Measurements from ENCODE around the gene SERF1B.
"Not testable (repeated sequence)": the region's sequence is repeated elsewhere in the genome, so short reads cannot be mapped to it uniquely, and the experiment has no call there.

SERF1B gene

DNA sequence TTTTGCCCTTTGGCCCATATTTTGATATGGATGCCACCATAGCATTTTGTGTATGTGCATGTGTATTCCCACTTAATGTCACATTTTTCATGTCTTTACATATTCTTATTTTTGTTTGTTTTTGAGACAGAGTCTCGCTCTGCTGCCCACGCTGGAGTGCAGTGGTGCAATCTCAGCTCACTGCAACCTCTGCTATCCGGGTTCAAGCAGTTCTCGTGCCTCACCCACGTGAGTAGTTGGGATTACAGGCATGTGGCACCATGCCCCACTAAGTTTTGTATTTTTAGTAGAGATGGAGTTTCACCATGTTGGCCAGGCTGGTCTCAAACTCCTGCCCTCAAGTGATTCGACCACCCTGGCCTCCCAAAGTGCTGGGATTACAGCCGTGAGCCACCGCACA, 52.6 kb downstream of the SERF1B start:
- not testable (repeated sequence) for H4K20me1 ChIP-seq (ENCODE audit: insufficient read depth); H3K27me3 ChIP-seq (ENCODE audit: insufficient read depth, low read depth); H3K36me3 ChIP-seq (ENCODE audit: insufficient read depth)

GRCh38 chr5:70088907-70089464, 63.9 kb downstream of the SERF1B start:
- H4K20me1 ChIP-seq (ENCODE audit: insufficient read depth); H3K36me3 ChIP-seq (ENCODE audit: insufficient read depth); H3K27ac ChIP-seq; H3K27me3 ChIP-seq (ENCODE audit: insufficient read depth, low read depth); H3K9ac ChIP-seq; H3K4me2 ChIP-seq; H3K4me1 ChIP-seq (ENCODE audit: low read depth, poor library complexity, severe bottlenecking); H2AFZ ChIP-seq (ENCODE audit: low read depth); H3K79me2 ChIP-seq (ENCODE audit: insufficient read depth, low read depth); H3K4me3 ChIP-seq (IDR thresholded peaks at IDR 0.05; ENCODE audit: insufficient read depth, low read depth, low read length): not testable (repeated sequence)

More for the DNA sequence above, 52.6 kb downstream of the SERF1B start:
- H3K9ac ChIP-seq; H3K27ac ChIP-seq; H3K79me2 ChIP-seq (ENCODE audit: insufficient read depth, low read depth); H3K4me1 ChIP-seq (ENCODE audit: low read depth, poor library complexity, severe bottlenecking); H3K4me3 ChIP-seq (IDR thresholded peaks at IDR 0.05; ENCODE audit: insufficient read depth, low read depth, low read length); H2AFZ ChIP-seq (ENCODE audit: low read depth); H3K4me2 ChIP-seq: not testable (repeated sequence)

DNA sequence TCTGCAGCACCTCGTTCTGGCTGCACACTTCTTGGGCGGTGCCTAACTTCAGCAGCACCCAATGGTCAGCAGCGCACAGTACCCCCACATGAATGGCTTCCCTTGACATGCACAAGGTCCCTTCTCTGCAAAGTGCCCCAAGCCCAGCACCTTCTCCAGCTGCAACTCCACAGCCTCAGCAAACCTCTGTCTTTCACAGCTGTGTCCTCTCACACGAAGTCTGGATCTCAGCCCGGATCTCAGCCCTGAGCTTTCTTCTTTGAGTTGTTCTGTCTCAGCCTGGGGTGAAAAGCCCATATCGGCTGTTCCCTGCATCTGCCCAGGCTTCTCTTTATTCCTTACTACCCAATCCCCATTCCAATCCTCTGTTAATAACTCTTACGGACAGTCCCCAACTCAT, 66.7 kb downstream of the SERF1B start:
- not testable (repeated sequence) for H3K4me1 ChIP-seq (ENCODE audit: low read depth, poor library complexity, severe bottlenecking); H3K36me3 ChIP-seq (ENCODE audit: insufficient read depth); H2AFZ ChIP-seq (ENCODE audit: low read depth); H3K4me3 ChIP-seq (IDR thresholded peaks at IDR 0.05; ENCODE audit: insufficient read depth, low read depth, low read length); H3K27me3 ChIP-seq (ENCODE audit: insufficient read depth, low read depth); H3K4me2 ChIP-seq; H3K79me2 ChIP-seq (ENCODE audit: insufficient read depth, low read depth); H4K20me1 ChIP-seq (ENCODE audit: insufficient read depth); H3K9ac ChIP-seq; H3K27ac ChIP-seq
